Activated T-helper 1 cell treated with anti-CD3 and anti-CD28 coated beads, Interleukin-12 subunit alpha, Interleukin-12 subunit beta, Interleukin-2, Interleukin-4 antibody, amounts not matched to agents 30 ng/mL and 10 ng/mL and 1 ng/mL, durations not matched to agents 14 hours and 24 hours and 36 hours (primary cell): Measurements from ENCODE around the gene FFAR2. TPM values are rescaled to one million over a fixed set of nuclear protein-coding genes. Genes with fewer than 3 reads are reported as not detected.
"Not testable (repeated sequence)": the region's sequence is repeated elsewhere in the genome, so short reads cannot be mapped to it uniquely, and the experiment has no call there.

Experiments
- DNase-seq: peaks from one replicate; pipeline ENCODE4 v3.0.0; 2021; ENCODE audit warnings: low spot score
- H3K27ac Mint-ChIP-seq: one replicate; pipeline ENCODE4 v1.8.0; 2021; ENCODE audit warnings: mild to moderate bottlenecking, mixed read lengths
- H3K27me3 Mint-ChIP-seq: one replicate; pipeline ENCODE4 v1.8.0; 2022; ENCODE audit warnings: mild to moderate bottlenecking, moderate library complexity, mixed read lengths; ENCODE audit not compliant: insufficient read depth
- H3K36me3 Mint-ChIP-seq: one replicate; pipeline ENCODE4 v1.8.0; 2021; ENCODE audit warnings: low read depth, mixed read lengths
- H3K4me1 Mint-ChIP-seq: one replicate; pipeline ENCODE4 v1.8.0; 2021; ENCODE audit warnings: low read depth, mixed read lengths
- H3K4me3 Mint-ChIP-seq: one replicate; pipeline ENCODE4 v1.8.0; 2021; ENCODE audit warnings: mild to moderate bottlenecking, moderate library complexity, mixed read lengths
- H3K9me3 Mint-ChIP-seq: one replicate; pipeline ENCODE4 v1.8.0; 2021; ENCODE audit warnings: mixed read lengths
- intact Hi-C: fragments of 100-400 bp; cut with micrococcal nuclease; formaldehyde crosslinking; loops from one replicate; pipeline ENCODE4 v1.15.1; 2024
- total RNA-seq: library from RNA; stranded (reverse); gene quantifications from 2 replicates; pipeline ENCODE4 v1.2.3, GENCODE V29; 2022

The FFAR2 gene
- total RNA-seq, 1 donor from 2014 or later: not detected

GRCh38 chr19:35414442-35414841 is 33.6 kb upstream of the FFAR2 start:
- DNase-seq: no peak

GRCh38 chr19:35416331-35416730 is 31.7 kb upstream of the FFAR2 start:
- no peak for DNase-seq
- Mint-ChIP-seq H3K36me3 (no peaks in the 10 kb centered on the region), H3K4me3 (no peak overlapping the region), H3K9me3 (no peaks in the 10 kb centered on the region), H3K27ac (no peak overlapping the region), H3K4me1 (no peaks in the 10 kb centered on the region), H3K27me3 (peaks cover 18% of the 10 kb centered on the region)
- intact Hi-C loops: no loop called here

More at GRCh38 chr19:35414442-35414841, 33.6 kb upstream of the FFAR2 start:
- Mint-ChIP-seq H3K36me3 (no peaks in the 10 kb centered on the region), H3K9me3 (no peaks in the 10 kb centered on the region), H3K27ac (no peak overlapping the region), H3K4me1 (no peaks in the 10 kb centered on the region), H3K4me3 (no peak overlapping the region), H3K27me3 (peaks cover 21% of the 10 kb centered on the region)
- intact Hi-C loops: no loop called here

DNA sequence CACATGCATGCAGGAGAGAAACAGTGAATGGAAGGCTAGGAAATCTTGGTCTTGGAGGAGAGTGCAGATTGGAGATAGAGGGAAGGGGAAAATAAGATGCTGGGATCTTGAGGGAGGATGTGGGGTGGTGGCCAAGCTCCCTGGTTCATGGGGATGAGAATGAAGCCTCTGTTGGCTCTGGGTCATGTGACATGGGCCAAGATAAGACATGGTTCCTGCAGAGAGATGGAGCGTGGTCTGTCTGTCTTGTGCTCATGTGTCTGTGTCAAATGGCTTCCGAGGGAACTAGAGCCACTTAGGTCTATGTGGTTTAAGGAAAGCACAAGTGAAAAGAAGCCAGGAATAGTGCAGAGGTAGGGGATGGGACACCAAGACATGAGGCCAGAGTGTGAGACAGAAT is 30.8 kb upstream of the FFAR2 start:
- Mint-ChIP-seq H3K36me3 (no peaks in the 10 kb centered on the region), H3K4me1 (no peaks in the 10 kb centered on the region), H3K4me3 (no peak overlapping the region), H3K9me3 (no peaks in the 10 kb centered on the region), H3K27ac (no peak overlapping the region), H3K27me3 (peaks cover 21% of the 10 kb centered on the region)
- intact Hi-C loops: no loop called here
- DNase-seq: no peak

DNA sequence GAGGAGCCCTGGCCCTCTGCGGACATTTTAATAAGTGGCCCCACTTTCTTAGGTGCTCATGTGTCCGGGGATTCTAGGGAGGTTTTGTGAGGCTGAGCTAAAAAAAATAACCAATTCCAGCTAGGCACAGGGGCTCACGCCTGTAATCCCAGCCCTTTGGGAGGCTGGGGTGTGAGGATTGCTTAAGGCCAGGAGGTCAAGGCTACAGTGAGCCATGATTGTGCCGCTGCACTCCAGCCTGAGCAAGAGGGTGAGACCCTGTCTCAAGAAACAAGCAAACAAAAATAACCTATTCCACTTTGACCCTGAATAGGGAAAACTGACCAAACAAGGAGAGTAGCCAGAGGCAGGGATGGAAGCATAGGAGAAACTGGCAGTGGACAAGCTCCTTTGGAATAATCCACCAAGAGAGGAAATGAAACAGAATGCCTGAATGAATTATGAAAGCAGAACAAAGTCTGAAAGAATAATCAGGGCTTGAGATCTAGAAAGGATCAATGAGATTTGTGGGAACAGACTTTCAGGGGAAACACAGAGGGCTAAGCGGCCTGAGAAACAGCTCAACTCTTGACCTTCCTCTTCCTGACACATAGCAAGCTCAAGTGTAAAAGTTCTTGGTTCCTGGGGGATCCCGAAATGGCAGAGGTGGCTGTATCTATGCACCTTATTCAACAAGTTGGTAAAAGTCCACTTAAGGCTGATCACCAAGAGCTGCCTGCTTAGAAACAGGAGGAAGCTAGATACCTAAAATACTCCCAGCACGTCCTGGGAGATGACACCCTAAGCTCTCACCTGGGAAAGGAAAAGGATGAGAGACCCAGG is 30.1 kb upstream of the FFAR2 start:
- Mint-ChIP-seq H3K27me3 (peaks cover 17% of the 10 kb centered on the region), H3K36me3 (no peaks in the 10 kb centered on the region), H3K4me1 (no peaks in the 10 kb centered on the region), H3K27ac (no peak overlapping the region), H3K4me3 (no peak overlapping the region), H3K9me3 (no peaks in the 10 kb centered on the region)
- intact Hi-C loops: no loop called here
- no peak for DNase-seq

DNA sequence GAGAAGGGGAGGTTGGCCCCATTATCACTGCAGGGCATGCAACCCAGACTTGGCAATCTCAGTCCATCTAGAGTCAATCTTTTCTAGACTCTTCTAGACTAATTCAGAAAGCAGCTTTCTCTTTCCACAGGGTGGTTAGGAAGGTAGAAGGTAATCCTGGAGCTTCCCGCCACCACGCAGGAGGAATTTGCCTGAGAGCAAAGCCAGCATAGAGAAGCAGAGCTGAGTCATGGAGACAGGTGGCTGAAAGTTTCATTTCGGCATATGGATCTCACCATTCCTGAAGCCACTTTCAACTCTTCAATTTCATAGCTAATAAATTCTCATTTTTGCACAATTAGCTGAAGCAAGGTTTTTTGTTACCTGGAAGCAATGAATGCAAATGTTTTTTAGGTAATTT is 29.0 kb upstream of the FFAR2 start:
- intact Hi-C loops: no loop called here
- no peaks in the 10 kb centered on the region for H3K9me3 Mint-ChIP-seq
- no peak for DNase-seq
- no peaks in the 10 kb centered on the region for H3K36me3 Mint-ChIP-seq
- H3K27ac Mint-ChIP-seq: no peak overlapping the region
- H3K4me1 Mint-ChIP-seq: no peaks in the 10 kb centered on the region
- H3K4me3 Mint-ChIP-seq: no peak overlapping the region
- peaks cover 16% of the 10 kb centered on the region for H3K27me3 Mint-ChIP-seq

DNA sequence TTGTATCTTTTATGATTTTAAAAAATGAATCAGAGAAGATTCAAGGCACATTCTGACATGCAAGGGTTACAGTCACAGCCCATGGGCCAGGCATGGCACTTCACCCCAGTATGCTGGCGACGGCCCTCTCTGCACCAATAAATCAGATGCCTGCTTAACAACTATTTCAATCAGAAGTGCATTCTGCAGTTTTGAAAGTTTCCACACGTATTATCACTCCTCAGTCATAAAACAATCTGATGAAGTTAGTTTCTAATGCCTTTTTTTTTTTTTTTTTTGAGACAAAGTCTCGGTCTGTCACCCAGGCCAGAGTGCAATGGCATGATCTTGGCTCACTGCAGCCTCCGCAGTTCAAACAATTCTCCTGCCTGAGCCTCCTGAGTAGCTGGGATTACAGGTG is 28.3 kb upstream of the FFAR2 start:
- Mint-ChIP-seq H3K9me3 (no peaks in the 10 kb centered on the region), H3K27me3 (peaks cover 17% of the 10 kb centered on the region), H3K36me3 (no peaks in the 10 kb centered on the region), H3K4me1 (no peaks in the 10 kb centered on the region), H3K27ac (no peak overlapping the region), H3K4me3 (no peak overlapping the region)
- intact Hi-C loops: loop anchor here (5.0 kb wide), 1 partner anchor 47 kb away; no protein-coding TSS in a partner anchor
- DNase-seq: no peak

DNA sequence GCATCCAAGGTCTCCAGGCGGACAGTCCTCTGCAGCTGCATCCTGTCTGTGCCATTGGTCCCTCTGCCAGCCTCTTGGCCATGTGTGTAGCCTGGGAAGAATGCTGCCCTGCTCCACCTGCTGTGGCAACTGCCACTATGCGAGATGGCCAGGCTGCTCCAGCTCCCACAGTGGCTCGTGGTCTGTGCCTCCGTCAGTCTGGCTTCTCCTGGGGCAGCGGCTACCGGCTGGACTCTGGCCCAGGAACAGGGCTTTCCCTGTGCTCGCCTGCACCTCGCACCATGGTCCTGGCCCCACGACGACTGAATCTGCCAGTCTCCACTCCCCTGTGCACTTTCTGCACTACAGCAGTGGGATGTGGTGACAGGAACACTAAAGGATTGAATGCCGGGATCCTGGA is 26.7 kb upstream of the FFAR2 start:
- H3K4me3 Mint-ChIP-seq: no peak overlapping the region
- no peaks in the 10 kb centered on the region for H3K9me3 Mint-ChIP-seq
- H3K27ac Mint-ChIP-seq: no peak overlapping the region
- H3K36me3 Mint-ChIP-seq: no peaks in the 10 kb centered on the region
- H3K4me1 Mint-ChIP-seq: no peaks in the 10 kb centered on the region
- intact Hi-C loops: loop anchor here (5.0 kb wide), 1 partner anchor 46 kb away; no protein-coding TSS in a partner anchor
- DNase-seq: no peak
- H3K27me3 Mint-ChIP-seq: peaks cover 14% of the 10 kb centered on the region

GRCh38 chr19:35423406-35423805 is 24.7 kb upstream of the FFAR2 start:
- not testable (repeated sequence) for H3K9me3 Mint-ChIP-seq, H3K4me3 Mint-ChIP-seq, H3K27me3 Mint-ChIP-seq, H3K27ac Mint-ChIP-seq, H3K36me3 Mint-ChIP-seq, H3K4me1 Mint-ChIP-seq, DNase-seq
- intact Hi-C loops: loop anchor here (5.0 kb wide), 1 partner anchor 44 kb away; no protein-coding TSS in a partner anchor

GRCh38 chr19:35425682-35426081 is 22.4 kb upstream of the FFAR2 start:
- no peak overlapping the region for H3K4me3 Mint-ChIP-seq
- H3K27ac Mint-ChIP-seq: no peak overlapping the region
- H3K36me3 Mint-ChIP-seq: no peaks in the 10 kb centered on the region
- H3K27me3 Mint-ChIP-seq: peaks cover 5% of the 10 kb centered on the region
- intact Hi-C loops: no loop called here
- H3K4me1 Mint-ChIP-seq: no peaks in the 10 kb centered on the region
- H3K9me3 Mint-ChIP-seq: peaks cover 3% of the 10 kb centered on the region
- no peak for DNase-seq

- Mint-ChIP-seq H3K4me1 (no peaks in the 10 kb centered on the region), H3K9me3 (peaks cover 14% of the 10 kb centered on the region), H3K4me3 (no peak overlapping the region), H3K27me3 (peaks cover 2% of the 10 kb centered on the region), H3K27ac (no peak overlapping the region), H3K36me3 (no peaks in the 10 kb centered on the region)
- intact Hi-C loops: no loop called here
- no peak for DNase-seq
Measured at GRCh38 chr19:35427187-35427586, 20.9 kb upstream of the FFAR2 start.

- intact Hi-C loops: no loop called here
- Mint-ChIP-seq H3K36me3 (no peaks in the 10 kb centered on the region), H3K4me1 (no peaks in the 10 kb centered on the region), H3K9me3 (peaks cover 14% of the 10 kb centered on the region), H3K27ac (no peak overlapping the region), H3K27me3 (no peaks in the 10 kb centered on the region), H3K4me3 (no peak overlapping the region)
- no peak for DNase-seq
Measured at GRCh38 chr19:35429698-35430408, 18.2 kb upstream of the FFAR2 start.

GRCh38 chr19:35430409-35431144 is 17.5 kb upstream of the FFAR2 start:
- no peak overlapping the region for H3K27ac Mint-ChIP-seq
- H3K4me3 Mint-ChIP-seq: no peak overlapping the region
- no peaks in the 10 kb centered on the region for H3K36me3 Mint-ChIP-seq
- intact Hi-C loops: no loop called here
- no peaks in the 10 kb centered on the region for H3K4me1 Mint-ChIP-seq
- no peak for DNase-seq
- H3K27me3 Mint-ChIP-seq: no peaks in the 10 kb centered on the region
- peaks cover 14% of the 10 kb centered on the region for H3K9me3 Mint-ChIP-seq
